Osteoblast (primary cell): Measurements from ENCODE around the gene FAM227B. TPM values are rescaled to one million over a fixed set of nuclear protein-coding genes. Genes with fewer than 3 reads are reported as not detected.

Source experiments
- total RNA-seq: library from RNA; depleted of rRNA; stranded (reverse); fragments of >200 nt; gene quantifications from 2 replicates; pipeline ENCODE4 v1.2.3, GENCODE V29; 2012

FAM227B gene
- total RNA-seq, 1 donor: 4.3 TPM

Other genes starting within 250 kb of the FAM227B start
- gene FGF7, start 197.6 kb downstream of the FAM227B start, total RNA-seq: 377 and 445 TPM in 2 replicates
- gene DTWD1, start 230 bp upstream of the FAM227B start, total RNA-seq: 37.6 and 39.2 TPM in 2 replicates